HK-2 (cell line): ENCODE results near the gene ZNF248.

Source experiments
- DNase-seq: peaks from one replicate; pipeline ENCODE4 v3.0.0-alpha.2; 2018; ENCODE audit not compliant: unreplicated experiment

Gene ZNF248

GRCh38 chr10:37821237-37821636, 36.2 kb downstream of the ZNF248 start:
- no peak for DNase-seq

GRCh38 chr10:37819797-37820196, 37.6 kb downstream of the ZNF248 start:
- no peak for DNase-seq

- no peak for DNase-seq
These were observed 41.1 kb downstream of the ZNF248 start for GRCh38 chr10:37816290-37816689.

GRCh38 chr10:37813763-37814162, 43.6 kb downstream of the ZNF248 start:
- no peak for DNase-seq

- no peak for DNase-seq
These were observed 45.1 kb downstream of the ZNF248 start for GRCh38 chr10:37812290-37812689.

- no peak for DNase-seq
These were observed 54.1 kb downstream of the ZNF248 start for GRCh38 chr10:37803269-37803668.

GRCh38 chr10:37801557-37801956, 55.9 kb downstream of the ZNF248 start:
- no peak for DNase-seq

- DNase-seq: no peak
These were observed 63.0 kb downstream of the ZNF248 start for GRCh38 chr10:37794305-37794976.

GRCh38 chr10:37789590-37789989, 67.8 kb downstream of the ZNF248 start:
- no peak for DNase-seq

- DNase-seq: no peak
These were observed 72.7 kb downstream of the ZNF248 start for GRCh38 chr10:37784678-37785077.

- DNase-seq: no peak
These were observed 76.9 kb downstream of the ZNF248 start for GRCh38 chr10:37780536-37780935.

GRCh38 chr10:37777056-37777455, 80.4 kb downstream of the ZNF248 start:
- DNase-seq: no peak

GRCh38 chr10:37775612-37776011, 81.8 kb downstream of the ZNF248 start:
- DNase-seq: no peak

GRCh38 chr10:37774351-37774750, 83.1 kb downstream of the ZNF248 start:
- DNase-seq: no peak

GRCh38 chr10:37765216-37765615, 92.2 kb downstream of the ZNF248 start:
- DNase-seq: no peak

GRCh38 chr10:37763132-37763531, 94.3 kb downstream of the ZNF248 start:
- no peak for DNase-seq

GRCh38 chr10:37762287-37762686, 95.1 kb downstream of the ZNF248 start:
- no peak for DNase-seq

- no peak for DNase-seq
These were observed 96.6 kb downstream of the ZNF248 start for GRCh38 chr10:37760817-37761216.

- no peak for DNase-seq
These were observed 99.3 kb downstream of the ZNF248 start for GRCh38 chr10:37758074-37758473.

- peak; percentile 36 for DNase-seq
These were observed 102.7 kb downstream of the ZNF248 start for GRCh38 chr10:37754538-37755323.

GRCh38 chr10:37752334-37752875, 105.0 kb downstream of the ZNF248 start:
- DNase-seq: no peak

- DNase-seq: no peak
These were observed 109.2 kb downstream of the ZNF248 start for GRCh38 chr10:37748170-37748569.

- DNase-seq: no peak
These were observed 110.3 kb downstream of the ZNF248 start for GRCh38 chr10:37747081-37747480.
